Epithelial cell of esophagus (primary cell): ENCODE results near the gene ZFYVE21.

ENCODE experiments used
- DNase-seq: peaks from one replicate; pipeline ENCODE4 v3.0.0; 2010; ENCODE audit warnings: low read depth
- H3K4me3 ChIP-seq: 2 replicates; pipeline ENCODE4 v1.5.1; 2011; ENCODE audit warnings: mild to moderate bottlenecking, low read length, control low read depth
- CTCF ChIP-seq: IDR thresholded peaks from 2 replicates; pipeline ENCODE4 v1.5.1; 2011; ENCODE audit warnings: low read depth, mild to moderate bottlenecking, low read length, control low read depth, inconsistent platforms; ENCODE audit not compliant: insufficient read depth; ENCODE audit errors: missing control alignments

The ZFYVE21 gene

GRCh38 chr14:103705504-103706284 lies 9.9 kb upstream of the ZFYVE21 start:
- TF ChIP-seq CTCF = no peak
- H3K4me3 ChIP-seq = no peak overlapping the region
- no peak for DNase-seq

GRCh38 chr14:103706551-103707328 lies 8.9 kb upstream of the ZFYVE21 start:
- no peak for DNase-seq
- no peak for TF ChIP-seq CTCF
- H3K4me3 ChIP-seq = no peak overlapping the region

DNA sequence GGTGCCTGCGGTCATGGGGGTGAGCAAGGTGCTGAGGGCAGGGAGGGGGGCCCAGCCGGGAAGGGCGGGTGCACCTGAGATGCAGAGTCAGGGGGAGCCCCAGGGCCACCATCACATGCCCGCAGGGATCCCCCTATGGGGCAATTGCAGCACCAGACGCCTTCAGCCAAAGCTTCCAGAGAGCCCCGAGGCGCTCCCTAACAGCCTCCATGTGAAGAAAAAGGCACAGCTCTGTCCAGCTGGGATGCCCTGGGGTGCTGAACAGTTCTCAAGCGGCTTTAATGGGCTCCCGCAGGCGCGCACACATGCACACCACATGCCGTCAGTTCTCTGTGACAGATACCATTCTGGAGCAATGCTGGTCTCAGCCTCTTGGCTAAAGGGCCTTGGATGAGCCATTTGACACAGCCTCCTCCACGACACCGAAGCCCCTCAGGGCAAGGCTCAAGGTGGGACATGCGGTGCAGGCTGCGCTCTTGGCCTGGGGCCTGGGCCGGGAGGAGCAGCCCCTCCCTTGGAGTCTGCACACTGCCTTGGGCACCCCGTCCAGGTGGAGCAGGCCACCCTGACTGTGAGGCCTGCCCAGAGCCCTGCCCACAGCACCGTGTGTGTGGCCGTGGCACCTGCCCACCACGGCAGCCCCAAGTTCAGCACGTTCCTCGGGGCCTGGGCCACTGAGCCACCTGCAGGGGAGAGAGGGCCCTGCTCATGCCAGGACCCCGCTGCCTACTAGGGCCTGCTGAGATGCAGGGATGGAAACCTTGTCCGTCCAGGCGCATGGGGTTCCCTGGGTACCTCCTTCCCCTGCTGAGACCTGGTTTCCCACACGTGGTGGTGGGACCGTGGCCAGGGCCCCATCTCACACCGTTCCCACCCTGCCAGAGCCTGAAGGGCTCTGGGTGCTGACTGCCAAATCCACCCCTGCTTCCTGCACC lies 8.0 kb upstream of the ZFYVE21 start:
- no peak for DNase-seq
- no peak for TF ChIP-seq CTCF
- H3K4me3 ChIP-seq = no peak overlapping the region

DNA sequence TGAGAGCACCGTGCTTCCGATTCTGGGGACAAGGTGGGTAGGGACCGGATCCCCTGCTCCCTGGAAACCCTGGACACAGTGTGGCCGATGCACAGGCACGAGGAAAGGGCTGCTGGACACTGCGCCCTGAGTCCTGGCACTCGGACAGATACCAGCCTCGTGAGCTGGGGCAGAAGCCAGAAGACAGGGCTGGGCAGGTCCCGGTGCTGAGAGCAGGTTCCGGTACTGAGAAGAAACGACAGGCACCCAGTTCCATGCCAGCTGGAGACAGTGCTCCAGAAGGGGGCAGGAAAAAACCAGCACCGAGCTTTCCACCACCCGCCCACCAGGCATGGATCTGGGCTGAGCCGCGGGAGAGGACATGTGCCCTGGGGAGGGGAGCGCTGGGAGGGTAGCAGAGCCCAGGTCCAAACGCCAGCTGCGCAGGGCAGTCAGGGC lies 6.8 kb upstream of the ZFYVE21 start:
- H3K4me3 ChIP-seq = no peak overlapping the region
- DNase-seq = no peak
- no peak for TF ChIP-seq CTCF

- H3K4me3 ChIP-seq = no peak overlapping the region
- no peak for DNase-seq
- no peak for TF ChIP-seq CTCF
These were observed 5.8 kb upstream of the ZFYVE21 start for GRCh38 chr14:103709814-103710213.

DNA sequence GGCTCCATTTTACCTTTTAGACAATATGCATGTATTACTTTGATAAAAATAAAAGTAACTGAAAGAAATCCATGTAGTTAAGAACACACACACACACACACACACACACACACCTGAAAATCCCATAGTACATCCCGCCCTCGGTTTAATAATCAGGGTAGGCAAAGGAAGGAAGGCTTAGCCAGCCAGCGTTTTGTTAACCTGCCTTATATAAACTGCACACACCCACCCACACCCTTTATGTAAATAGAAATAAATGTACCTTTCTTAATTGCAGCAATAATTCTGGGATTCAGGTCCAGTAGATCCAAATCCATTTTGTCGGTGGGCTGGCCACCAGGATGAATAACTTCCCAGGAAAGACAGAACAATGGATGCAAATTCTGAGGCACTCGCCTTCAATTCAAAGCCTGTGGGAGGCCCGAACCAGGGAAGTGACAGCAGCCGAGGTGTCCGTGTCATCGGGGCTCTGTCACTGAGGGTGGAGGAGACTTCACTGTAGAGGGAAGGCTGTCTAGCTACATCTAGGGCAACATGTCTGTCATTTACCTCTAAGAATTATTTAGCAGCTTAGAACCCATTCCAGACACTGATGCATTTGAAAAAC lies 4.7 kb upstream of the ZFYVE21 start:
- DNase-seq = peak; percentile 39
- TF ChIP-seq CTCF = no peak
- no peak overlapping the region for H3K4me3 ChIP-seq
